Left renal cortex interstitium (tissue), 4 donors: Measurements from ENCODE around the gene EMC10. TPM values are rescaled to one million over a fixed set of nuclear protein-coding genes. Genes with fewer than 3 reads are reported as not detected.

ENCODE experiments used
- DNase-seq, 4 donors: peaks; one replicate each; pipeline ENCODE4 v3.0.0-alpha.2; 2013; ENCODE audit warnings: low read depth in 4 of 4, low spot score in 2 of 4, missing footprints in 1 of 4
- polyA plus RNA-seq, 4 donors: library from polyadenylated mRNA; unstranded; fragments of 120-200 nt; gene quantifications; one replicate each; pipeline ENCODE4 v1.2.1, GENCODE V29; 2013; ENCODE audit not compliant: insufficient read length in 4 of 4

EMC10 gene
- polyA plus RNA-seq, 4 donors = 109 to 209 (median 150) TPM

- no peak for DNase-seq
Measured at GRCh38 chr19:50476907-50477238, 566 bp downstream of the EMC10 start.

- no peak for DNase-seq
Measured at GRCh38 chr19:50477751-50478515, 1.6 kb downstream of the EMC10 start.

GRCh38 chr19:50478901-50479715 is 2.8 kb downstream of the EMC10 start:
- no peak for DNase-seq

- DNase-seq = no peak
Measured at GRCh38 chr19:50479761-50480251, 3.5 kb downstream of the EMC10 start.

- no peak for DNase-seq
Measured at GRCh38 chr19:50480281-50481111, 4.2 kb downstream of the EMC10 start.

GRCh38 chr19:50481351-50482149 is 5.2 kb downstream of the EMC10 start:
- no peak for DNase-seq

- DNase-seq = no peak
Measured at GRCh38 chr19:50482271-50482855, 6.1 kb downstream of the EMC10 start.

- DNase-seq = no peak
Measured at GRCh38 chr19:50482916-50483315, 6.6 kb downstream of the EMC10 start.

- DNase-seq = no peak
Measured at GRCh38 chr19:50485284-50485955, 9.1 kb downstream of the EMC10 start.

- no peak for DNase-seq
Measured at GRCh38 chr19:50486823-50487515, 10.7 kb downstream of the EMC10 start.

- DNase-seq = no peak
Measured at GRCh38 chr19:50488389-50489194, 12.3 kb downstream of the EMC10 start.

- no peak for DNase-seq
Measured at GRCh38 chr19:50489461-50490011, 13.2 kb downstream of the EMC10 start.

GRCh38 chr19:50490411-50490811 is 14.1 kb downstream of the EMC10 start:
- DNase-seq = no peak

GRCh38 chr19:50490991-50491472 is 14.7 kb downstream of the EMC10 start:
- DNase-seq = no peak

GRCh38 chr19:50492303-50493052 is 16.2 kb downstream of the EMC10 start:
- no peak for DNase-seq

- no peak for DNase-seq
Measured at GRCh38 chr19:50493171-50493570, 16.9 kb downstream of the EMC10 start.
